Neural cell (in vitro differentiated cells): Measurements from ENCODE around the gene FNDC3B. TPM values are rescaled to one million over a fixed set of nuclear protein-coding genes. Genes with fewer than 3 reads are reported as not detected.
A peak's percentile ranks its signal among the peaks of the same experiment; 100 is the strongest.

ENCODE experiments used
- H2AFZ ChIP-seq: fragments of 200-600, 300-800 bp; sonication (generic), shearing (Covaris generic); 2 replicates; pipeline ENCODE4 v1.6.0; 2014; ENCODE audit warnings: low read depth, mild to moderate bottlenecking, antibody characterized with exemption, low read length, moderate library complexity
- H3F3A ChIP-seq: fragments of 200-600 bp; shearing (Covaris generic); 2 replicates; pipeline ENCODE4 v1.6.1; 2016; ENCODE audit warnings: mild to moderate bottlenecking, moderate library complexity, mixed read lengths, antibody characterized with exemption, low read length; ENCODE audit not compliant: insufficient read depth, poor library complexity, severe bottlenecking
- H3K27ac ChIP-seq: fragments of 200-600, 300-800 bp; sonication (generic), shearing (Covaris generic); 2 replicates; pipeline ENCODE4 v1.5.1; 2014; ENCODE audit warnings: mild to moderate bottlenecking, low read length, moderate library complexity
- H3K27me3 ChIP-seq: fragments of 300-800, 200-600 bp; sonication (generic), shearing (Covaris generic); 2 replicates; pipeline ENCODE4 v1.6.0; 2014; ENCODE audit warnings: mild to moderate bottlenecking, low read depth, low read length, moderate library complexity; ENCODE audit not compliant: insufficient read depth
- H3K36me3 ChIP-seq: fragments of 300-800, 200-600 bp; sonication (generic), shearing (Covaris generic); 2 replicates; pipeline ENCODE4 v1.5.1; 2014; ENCODE audit warnings: mild to moderate bottlenecking, antibody characterized with exemption, low read length, moderate library complexity; ENCODE audit not compliant: insufficient read depth
- H3K4me2 ChIP-seq: fragments of 300-800, 200-600 bp; sonication (generic), shearing (Covaris generic); 2 replicates; pipeline ENCODE4 v1.6.0; 2014; ENCODE audit warnings: mild to moderate bottlenecking, low read length
- H3K4me3 ChIP-seq: fragments of 300-800, 200-600 bp; sonication (generic), shearing (Covaris generic); 2 replicates; pipeline ENCODE4 v1.5.1; 2014; ENCODE audit warnings: mild to moderate bottlenecking, low read length, moderate library complexity
- H3K79me2 ChIP-seq: fragments of 200-600 bp; shearing (Covaris generic); replicated peaks from 2 replicates; pipeline ENCODE4 v1.6.0; 2014; ENCODE audit warnings: mild to moderate bottlenecking, low read length, moderate library complexity; ENCODE audit not compliant: insufficient read depth
- H3K9ac ChIP-seq: fragments of 300-800, 200-600 bp; sonication (generic), shearing (Covaris generic); 2 replicates; pipeline ENCODE4 v1.6.1; 2016; ENCODE audit warnings: mild to moderate bottlenecking, low read length, mixed read lengths
- H3K9me2 ChIP-seq: fragments of 200-600 bp; shearing (Covaris generic); 2 replicates; pipeline ENCODE4 v1.6.1; 2016; ENCODE audit warnings: mild to moderate bottlenecking, low read length, mixed read lengths; ENCODE audit not compliant: insufficient read depth
- H3K9me3 ChIP-seq: fragments of 200-600, 300-800 bp; sonication (generic), shearing (Covaris generic); 2 replicates; pipeline ENCODE4 v1.6.1; 2016; ENCODE audit warnings: mild to moderate bottlenecking, mixed run types, low read length, moderate library complexity, mixed read lengths
- H4K20me1 ChIP-seq: fragments of 200-600 bp; shearing (Covaris generic); 2 replicates; pipeline ENCODE4 v1.6.1; 2016; ENCODE audit warnings: mild to moderate bottlenecking, mixed run types; ENCODE audit not compliant: insufficient read depth
- CTCF ChIP-seq: fragments of 450-650 bp; IDR thresholded peaks from 2 replicates; pipeline ENCODE4 v1.5.1; 2014; ENCODE audit warnings: antibody characterized with exemption, mild to moderate bottlenecking, moderate library complexity; ENCODE audit not compliant: poor library complexity, severe bottlenecking
- EP300 ChIP-seq: fragments of 450-650 bp; conservative IDR thresholded peaks from 2 replicates; pipeline ENCODE4 v1.6.1; 2014; ENCODE audit warnings: antibody characterized with exemption, mild to moderate bottlenecking, moderate library complexity; ENCODE audit not compliant: poor library complexity, severe bottlenecking
- EZH2 ChIP-seq: fragments of 200-600, 300-800 bp; shearing (Covaris generic), sonication (generic); IDR thresholded peaks from 2 replicates; pipeline ENCODE4 v1.6.1; 2014; ENCODE audit warnings: antibody characterized with exemption, low read length, borderline replicate concordance, mild to moderate bottlenecking; ENCODE audit not compliant: insufficient read depth, poor library complexity, severe bottlenecking
- POLR2AphosphoS5 ChIP-seq: IDR thresholded peaks from 2 replicates; pipeline ENCODE4 v1.6.1; 2012
- RAD21 ChIP-seq: fragments of 450-650 bp; conservative IDR thresholded peaks from 2 replicates; pipeline ENCODE4 v1.6.1; 2014; ENCODE audit warnings: antibody characterized with exemption, mild to moderate bottlenecking, moderate library complexity
- SMC3 ChIP-seq: fragments of 450-650 bp; conservative IDR thresholded peaks from 2 replicates; pipeline ENCODE4 v1.6.1; 2014; ENCODE audit warnings: antibody characterized with exemption, mild to moderate bottlenecking, moderate library complexity; ENCODE audit not compliant: poor library complexity
- TAF1 ChIP-seq: IDR thresholded peaks from 2 replicates; pipeline ENCODE4 v1.6.1; 2012; ENCODE audit warnings: low read depth
- polyA plus RNA-seq: library from polyadenylated mRNA; depleted of rRNA; stranded (reverse); fragments of >200 nt; gene quantifications from 2 replicates; pipeline ENCODE4 v1.2.3, GENCODE V29; 2014
- TF ChIP-seq, protein P1 (sequence below): IDR thresholded peaks from 2 replicates; pipeline ENCODE4 v1.6.1; 2012; ENCODE audit warnings: borderline replicate concordance

The FNDC3B gene
- polyA plus RNA-seq, 1 donor from 2014 or later: 4.9 TPM

DNA sequence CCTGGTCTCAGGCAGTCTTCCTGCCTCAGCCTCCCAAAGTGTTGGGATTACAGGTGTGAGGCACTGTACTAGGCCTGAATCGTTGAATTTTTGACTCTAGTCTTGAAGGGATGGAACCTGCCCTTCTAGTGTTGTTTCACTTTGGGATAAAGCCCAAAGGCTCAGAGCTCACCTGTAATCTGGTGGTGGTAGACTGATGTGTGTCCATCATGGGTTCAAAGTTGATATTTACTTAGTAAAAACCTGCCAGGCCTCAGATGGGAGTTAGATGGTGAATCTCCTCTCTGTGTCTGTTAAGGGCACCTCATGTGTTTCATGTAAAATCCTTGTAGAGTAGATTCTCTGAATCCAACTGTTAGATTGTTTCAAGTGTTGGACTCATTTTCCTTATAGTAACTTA lies 41.1 kb downstream of the FNDC3B start:
- no peaks in the 10 kb centered on the region for H3K9me3 ChIP-seq
- H2AFZ ChIP-seq: no peak overlapping the region
- H3K79me2 ChIP-seq: peaks cover 25% of the 10 kb centered on the region
- no peaks in the 10 kb centered on the region for H3F3A ChIP-seq
- no peaks in the 10 kb centered on the region for H3K27me3 ChIP-seq
- no peak for TF ChIP-seq EZH2
- TF ChIP-seq, protein P1, sequence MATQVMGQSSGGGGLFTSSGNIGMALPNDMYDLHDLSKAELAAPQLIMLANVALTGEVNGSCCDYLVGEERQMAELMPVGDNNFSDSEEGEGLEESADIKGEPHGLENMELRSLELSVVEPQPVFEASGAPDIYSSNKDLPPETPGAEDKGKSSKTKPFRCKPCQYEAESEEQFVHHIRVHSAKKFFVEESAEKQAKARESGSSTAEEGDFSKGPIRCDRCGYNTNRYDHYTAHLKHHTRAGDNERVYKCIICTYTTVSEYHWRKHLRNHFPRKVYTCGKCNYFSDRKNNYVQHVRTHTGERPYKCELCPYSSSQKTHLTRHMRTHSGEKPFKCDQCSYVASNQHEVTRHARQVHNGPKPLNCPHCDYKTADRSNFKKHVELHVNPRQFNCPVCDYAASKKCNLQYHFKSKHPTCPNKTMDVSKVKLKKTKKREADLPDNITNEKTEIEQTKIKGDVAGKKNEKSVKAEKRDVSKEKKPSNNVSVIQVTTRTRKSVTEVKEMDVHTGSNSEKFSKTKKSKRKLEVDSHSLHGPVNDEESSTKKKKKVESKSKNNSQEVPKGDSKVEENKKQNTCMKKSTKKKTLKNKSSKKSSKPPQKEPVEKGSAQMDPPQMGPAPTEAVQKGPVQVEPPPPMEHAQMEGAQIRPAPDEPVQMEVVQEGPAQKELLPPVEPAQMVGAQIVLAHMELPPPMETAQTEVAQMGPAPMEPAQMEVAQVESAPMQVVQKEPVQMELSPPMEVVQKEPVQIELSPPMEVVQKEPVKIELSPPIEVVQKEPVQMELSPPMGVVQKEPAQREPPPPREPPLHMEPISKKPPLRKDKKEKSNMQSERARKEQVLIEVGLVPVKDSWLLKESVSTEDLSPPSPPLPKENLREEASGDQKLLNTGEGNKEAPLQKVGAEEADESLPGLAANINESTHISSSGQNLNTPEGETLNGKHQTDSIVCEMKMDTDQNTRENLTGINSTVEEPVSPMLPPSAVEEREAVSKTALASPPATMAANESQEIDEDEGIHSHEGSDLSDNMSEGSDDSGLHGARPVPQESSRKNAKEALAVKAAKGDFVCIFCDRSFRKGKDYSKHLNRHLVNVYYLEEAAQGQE: no peak
- no peak for TF ChIP-seq RAD21
- TF ChIP-seq SMC3: no peak
- no peak for TF ChIP-seq CTCF
- no peak for TF ChIP-seq TAF1
- no peak for TF ChIP-seq POLR2AphosphoS5
- H3K9ac ChIP-seq: no peak overlapping the region
- H3K4me2 ChIP-seq: no peak overlapping the region
- no peak overlapping the region for H3K4me3 ChIP-seq
- no peaks in the 10 kb centered on the region for H4K20me1 ChIP-seq
- no peaks in the 10 kb centered on the region for H3K9me2 ChIP-seq
- no peak overlapping the region for H3K27ac ChIP-seq
- no peaks in the 10 kb centered on the region for H3K36me3 ChIP-seq

- Histone ChIP-seq H3K79me2 (peaks cover 16% of the 10 kb centered on the region), H3K36me3 (no peaks in the 10 kb centered on the region), H3K9me2 (no peaks in the 10 kb centered on the region), H3K4me2 (no peak overlapping the region), H4K20me1 (no peaks in the 10 kb centered on the region), H3K9me3 (no peaks in the 10 kb centered on the region), H3K27me3 (no peaks in the 10 kb centered on the region), H3K4me3 (peak overlapping the region; percentile 0), H3F3A (no peaks in the 10 kb centered on the region), H3K9ac (no peak overlapping the region), H2AFZ (no peak overlapping the region), H3K27ac (no peak overlapping the region)
- TF ChIP-seq POLR2AphosphoS5 (no peak), SMC3 (no peak), EZH2 (no peak), EP300 (no peak), TAF1 (no peak)
- TF ChIP-seq, protein P1: no peak
Measured at GRCh38 chr3:172082269-172082668, 42.9 kb downstream of the FNDC3B start.
